H1 (cell line): ENCODE measurements around the gene JAG1. TPM values are rescaled to one million over a fixed set of nuclear protein-coding genes. Genes with fewer than 3 reads are reported as not detected.

ENCODE experiments used
- CTCF ChIA-PET: fragments of 300-600 bp; sonication (Branson Sonifier 250); formaldehyde crosslinking; loops from one replicate; lab custom pipeline; 2021; ENCODE audit not compliant: partially characterized antibody; lab: Charles Lee
- POLR2A ChIA-PET: fragments of 300-600 bp; sonication (Branson Sonifier 250); formaldehyde crosslinking; loops from one replicate; lab custom pipeline; 2021; ENCODE audit warnings: inconsistent platforms; ENCODE audit not compliant: partially characterized antibody; lab: Charles Lee
- DNase-seq, 2 experiments: peaks; one replicate each; pipeline versions ENCODE4 v3.0.0 to v3.0.0-alpha.2; 2010 to 2022; ENCODE audit warnings: low spot score in 2 of 2, low read depth in 1 of 2, mixed read lengths in 1 of 2
- FAIRE-seq: peaks from 2 replicates; lab custom pipeline; 2011; peaks lifted over from hg19 to GRCh38; lab: Jason Lieb, UNC
- H2AFZ ChIP-seq: 2 replicates; pipeline ENCODE4 v1.8.1; 2012; ENCODE audit warnings: low read length, inconsistent platforms
- H2AK5ac ChIP-seq: 2 replicates; pipeline ENCODE4 v1.6.1; 2013; ENCODE audit warnings: low read depth, low read length
- H2BK120ac ChIP-seq: replicated peaks from 2 replicates; pipeline ENCODE3; 2013; ENCODE audit warnings: low read depth, low read length, inconsistent platforms
- H2BK12ac ChIP-seq: 2 replicates; pipeline ENCODE4 v1.6.1; 2013; ENCODE audit warnings: low read depth, low read length
- H2BK15ac ChIP-seq: 2 replicates; pipeline ENCODE4 v1.6.1; 2013; ENCODE audit warnings: low read length
- H2BK20ac ChIP-seq: 2 replicates; pipeline ENCODE4 v1.6.1; 2013; ENCODE audit warnings: low read length
- H2BK5ac ChIP-seq: 2 replicates; pipeline ENCODE4 v1.6.1; 2013; ENCODE audit warnings: low read depth, low read length
- H3K14ac ChIP-seq: 2 replicates; pipeline ENCODE4 v1.6.1; 2013; ENCODE audit warnings: inconsistent platforms; ENCODE audit not compliant: insufficient read length
- H3K18ac ChIP-seq: 2 replicates; pipeline ENCODE4 v1.6.1; 2013; ENCODE audit warnings: low read length; ENCODE audit errors: extremely low read depth
- H3K23ac ChIP-seq: 2 replicates; pipeline ENCODE4 v1.6.1; 2013; ENCODE audit warnings: inconsistent platforms; ENCODE audit not compliant: insufficient read length
- H3K23me2 ChIP-seq: 2 replicates; pipeline ENCODE4 v1.6.1; 2013; ENCODE audit warnings: low read depth, low read length
- H3K27ac ChIP-seq: 2 replicates; pipeline ENCODE4 v1.6.1; 2011; ENCODE audit warnings: low read depth, low read length, inconsistent platforms
- H3K27me3 ChIP-seq, 4 experiments: replicated peaks in 1 of 4; 1 replicate in 1 of 4; 2 replicates in 3 of 4; pipeline versions ENCODE4 v1.6.1 to v1.8.1; 2011 to 2013; ENCODE audit warnings: low read length in 3 of 4, mild to moderate bottlenecking in 3 of 4, inconsistent platforms in 2 of 4, mixed read lengths in 2 of 4, moderate library complexity in 1 of 4; ENCODE audit not compliant: control insufficient read depth in 3 of 4, insufficient read depth in 3 of 4; ENCODE audit errors: extremely low read depth in 1 of 4
- H3K36me3 ChIP-seq, 4 experiments: 2 replicates each; pipeline versions ENCODE4 v1.6.1 to v1.8.1; 2011 to 2013; ENCODE audit warnings: mild to moderate bottlenecking in 4 of 4, low read length in 3 of 4, moderate library complexity in 2 of 4, control low read depth in 1 of 4, inconsistent platforms in 1 of 4; ENCODE audit not compliant: insufficient read depth in 4 of 4, control insufficient read depth in 2 of 4
- H3K4ac ChIP-seq: replicated peaks from 2 replicates; pipeline ENCODE3; 2013; ENCODE audit warnings: low read length, low read depth, mixed read lengths, inconsistent platforms; ENCODE audit not compliant: insufficient read length
- H3K4me1 ChIP-seq, 4 experiments: replicated peaks in 1 of 4; 1 replicate in 1 of 4; 2 replicates in 3 of 4; pipeline versions ENCODE4 v1.6.1 to v1.8.1; 2011 to 2013; ENCODE audit warnings: low read length in 3 of 4, inconsistent platforms in 2 of 4, mixed read lengths in 1 of 4; ENCODE audit not compliant: insufficient read depth in 4 of 4, control insufficient read depth in 3 of 4
- H3K4me2 ChIP-seq, 2 experiments: 2 replicates each; pipeline versions ENCODE4 v1.6.1 to v1.8.1; 2011 to 2013; ENCODE audit warnings: low read depth in 2 of 2, low read length in 2 of 2, control low read depth in 1 of 2, inconsistent platforms in 1 of 2, mild to moderate bottlenecking in 1 of 2; ENCODE audit not compliant: insufficient read depth in 1 of 2
- H3K4me3 ChIP-seq, 4 experiments: fragments of 200-600, 300-600 bp in 1 of 4; sonication (generic), shearing (Covaris generic), sonication (Bioruptor Twin) in 1 of 4; 2 replicates each; pipeline versions ENCODE4 v1.5.1 to v1.8.1; 2011 to 2016; ENCODE audit warnings: low read length in 4 of 4, low read depth in 3 of 4, control low read depth in 2 of 4, inconsistent platforms in 2 of 4, mild to moderate bottlenecking in 2 of 4, mixed read lengths in 1 of 4, moderate library complexity in 1 of 4; ENCODE audit not compliant: insufficient read depth in 2 of 4; ENCODE audit errors: extremely low read depth in 1 of 4
- H3K56ac ChIP-seq: replicated peaks from 2 replicates; pipeline ENCODE3; 2013; ENCODE audit warnings: low read depth, mild to moderate bottlenecking, mixed read lengths, low read length, inconsistent platforms; ENCODE audit not compliant: insufficient read length
- H3K79me1 ChIP-seq: 2 replicates; pipeline ENCODE4 v1.6.1; 2013; ENCODE audit warnings: low read depth, low read length, control low read depth
- H3K79me2 ChIP-seq, 2 experiments: 2 replicates each; pipeline versions ENCODE4 v1.6.1 to v1.8.1; 2012 to 2013; ENCODE audit warnings: low read length in 2 of 2, mild to moderate bottlenecking in 2 of 2, inconsistent platforms in 1 of 2; ENCODE audit not compliant: insufficient read depth in 2 of 2, control insufficient read depth in 1 of 2
- H3K9ac ChIP-seq, 4 experiments: replicated peaks in 1 of 4; 1 replicate in 1 of 4; 2 replicates in 3 of 4; pipeline versions ENCODE4 v1.6.1 to v1.8.1; 2011 to 2013; ENCODE audit warnings: low read depth in 3 of 4, low read length in 3 of 4, control low read depth in 2 of 4, mild to moderate bottlenecking in 2 of 4, moderate library complexity in 2 of 4, inconsistent platforms in 1 of 4; ENCODE audit errors: extremely low read depth in 1 of 4
- H3K9me3 ChIP-seq, 2 experiments: 2 replicates each; pipeline versions ENCODE4 v1.6.1 to v1.8.1; 2012 to 2013; ENCODE audit warnings: mild to moderate bottlenecking in 2 of 2, moderate library complexity in 2 of 2, control low read depth in 1 of 2, inconsistent platforms in 1 of 2, low read depth in 1 of 2, low read length in 1 of 2, mixed read lengths in 1 of 2; ENCODE audit not compliant: insufficient read depth in 2 of 2
- H4K20me1 ChIP-seq, 2 experiments: replicated peaks in 1 of 2; 2 replicates each; pipeline versions ENCODE3 to v1.8.1; 2011 to 2013; ENCODE audit warnings: inconsistent platforms in 2 of 2, low read length in 2 of 2, mild to moderate bottlenecking in 1 of 2; ENCODE audit not compliant: insufficient read depth in 2 of 2, control insufficient read depth in 1 of 2
- H4K5ac ChIP-seq: 2 replicates; pipeline ENCODE4 v1.6.1; 2013; ENCODE audit warnings: low read length, low read depth, mixed read lengths, inconsistent platforms; ENCODE audit not compliant: insufficient read length
- H4K8ac ChIP-seq: 2 replicates; pipeline ENCODE4 v1.8.0; 2013; ENCODE audit warnings: mild to moderate bottlenecking, moderate library complexity, low read length, inconsistent platforms; ENCODE audit not compliant: insufficient read depth; ENCODE audit errors: extremely low read depth
- H4K91ac ChIP-seq: replicated peaks from 2 replicates; pipeline ENCODE3; 2013; ENCODE audit warnings: low read length, mixed read lengths, inconsistent platforms; ENCODE audit not compliant: insufficient read length
- BRCA1 ChIP-seq: IDR thresholded peaks from 2 replicates; pipeline ENCODE4 v1.6.1; 2012; ENCODE audit warnings: low read depth, low read length, improper control_type of control experiment
- CBX8 ChIP-seq: fragments of 300-800, 300-1000 bp; sonication (generic); IDR thresholded peaks from 2 replicates; pipeline ENCODE4 v1.7.1; 2016; ENCODE audit warnings: low read depth, low read length, borderline replicate concordance
- CEBPB ChIP-seq: IDR thresholded peaks from 2 replicates; pipeline ENCODE4 v1.6.1; 2012; ENCODE audit warnings: low read depth, low read length
- CHD1 ChIP-seq: IDR thresholded peaks from 2 replicates; pipeline ENCODE4 v1.6.1; 2012; ENCODE audit warnings: low read depth, low read length, improper control_type of control experiment
- CTBP2 ChIP-seq: IDR thresholded peaks from 2 replicates; pipeline ENCODE4 v1.7.0; 2011; ENCODE audit warnings: borderline replicate concordance, mild to moderate bottlenecking, moderate library complexity, mixed read lengths, low read length; ENCODE audit not compliant: insufficient read depth, insufficient read length
- HDAC6 ChIP-seq: IDR thresholded peaks from one replicate; pipeline ENCODE4 v1.7.1; 2012; ENCODE audit warnings: low read depth, mild to moderate bottlenecking, inconsistent platforms, low read length, moderate library complexity
- KDM4A ChIP-seq: IDR thresholded peaks from one replicate; pipeline ENCODE4 v1.7.1; 2012; ENCODE audit warnings: low read depth, mild to moderate bottlenecking, moderate library complexity, low read length, inconsistent platforms; ENCODE audit not compliant: severe bottlenecking
- SIN3A ChIP-seq, 2 experiments: IDR thresholded peaks in 1 of 2; conservative IDR thresholded peaks in 1 of 2; 2 replicates each; pipeline ENCODE4 v1.6.1; 2011 to 2012; ENCODE audit warnings: low read length in 2 of 2, improper control_type of control experiment in 1 of 2, low read depth in 1 of 2, mild to moderate bottlenecking in 1 of 2
- SIX5 ChIP-seq: IDR thresholded peaks from 2 replicates; pipeline ENCODE4 v1.6.1; 2011; ENCODE audit warnings: mild to moderate bottlenecking, low read depth, low read length
- SRF ChIP-seq: IDR thresholded peaks from 2 replicates; pipeline ENCODE4 v1.6.1; 2011; ENCODE audit warnings: mild to moderate bottlenecking, low read depth, low read length, moderate library complexity
- TAF7 ChIP-seq: optimal IDR thresholded peaks from 2 replicates; pipeline ENCODE3; 2011; ENCODE audit warnings: low read depth, mild to moderate bottlenecking, inconsistent platforms, low read length, moderate library complexity, borderline replicate concordance
- WGBS, 2 experiments: shearing (Covaris generic) in 1 of 2; methylation state at CpG; one replicate each; pipeline versions ENCODE4 v1.1.6 to v1.1.7; 2013 to 2015; ENCODE audit warnings: low lambda C conversion rate in 2 of 2, mixed read lengths in 2 of 2, inconsistent platforms in 1 of 2, low coverage in 1 of 2, missing lambda C conversion rate in 1 of 2; ENCODE audit not compliant: insufficient replicate concordance in 2 of 2, insufficient coverage in 1 of 2, insufficient read length in 1 of 2; ENCODE audit errors: extremely low coverage in 1 of 2, missing lambda C conversion rate in 1 of 2; 5-methylcytosine and 5-hydroxymethylcytosine counted together
- polyA plus RNA-seq, 7 experiments: library from polyadenylated mRNA; depleted of rRNA in 3 of 7; stranded (reverse) in 5 of 7; unstranded in 2 of 7; fragments of >200 nt in 5 of 7; fragments of 200-250 nt in 2 of 7; gene quantifications; 1 replicate in 5 of 7; 2 replicates in 1 of 7; 4 replicates in 1 of 7; pipeline versions ENCODE4 v1.2.1 to v1.2.3, GENCODE V29; 2011 to 2013; ENCODE audit warnings: missing spikeins in 2 of 7, mixed read lengths in 2 of 7
- total RNA-seq: library from RNA; stranded (reverse); fragmentation: NEBNext Ultra II Directional; extraction: Animal tissue kit (Norgen Biotek cat#: 25700); gene quantifications from 2 replicates; pipeline ENCODE4 v1.2.1, GENCODE V29; 2021
- TF ChIP-seq, protein P1 (sequence below): IDR thresholded peaks from 2 replicates; pipeline ENCODE4 v1.6.1; 2011; ENCODE audit warnings: low read length, improper control_type of control experiment
- TF ChIP-seq, protein P2 (sequence below): IDR thresholded peaks from 2 replicates; pipeline ENCODE4 v1.6.1; 2012; ENCODE audit warnings: inconsistent platforms

JAG1 gene
- total and polyA plus RNA-seq, 2 of the 8 experiments (the other 6 are each of a cell fraction or from before 2014, with no cell fraction given) = 13.5 to 27.3 TPM

GRCh38 chr20:10645205-10645570 is 28.6 kb downstream of the JAG1 start:
- Histone ChIP-seq H2BK20ac (no peak overlapping the region), H3K27me3 (no peaks in the 10 kb centered on the region), H3K4me2 (no peak overlapping the region), H2AFZ (no peak overlapping the region), H4K20me1 (peaks cover 1 to 12% of the 10 kb centered on the region in 2 experiments), H2BK12ac (no peak overlapping the region), H4K91ac (no peak overlapping the region), H2AK5ac (no peak overlapping the region), H3K79me1 (no peaks in the 10 kb centered on the region), H2BK120ac (no peak overlapping the region), H3K9me3 (no peaks in the 10 kb centered on the region), H4K8ac (no peak overlapping the region), H3K36me3 (peaks cover 40 to 100% (median 86%) of the 10 kb centered on the region in 4 experiments), H3K9ac (no peak overlapping the region), H3K56ac (no peak overlapping the region), H4K5ac (no peak overlapping the region), H3K18ac (no peak overlapping the region), H2BK5ac (no peak overlapping the region), H3K27ac (no peak overlapping the region), H3K14ac (no peak overlapping the region), H3K4ac (no peak overlapping the region), H2BK15ac (no peak overlapping the region), H3K4me3 (no peak overlapping the region), H3K23me2 (no peaks in the 10 kb centered on the region), H3K23ac (no peak overlapping the region), H3K4me1 (peaks cover 4 to 17% (median 8%) of the 10 kb centered on the region in 4 experiments; a peak in 6 of 7 replicates), H3K79me2 (peaks cover 0 to 2% of the 10 kb centered on the region in 2 experiments; a peak in 1 of 4 replicates)
- POLR2A ChIA-PET = no interaction called here
- TF ChIP-seq, protein P1, sequence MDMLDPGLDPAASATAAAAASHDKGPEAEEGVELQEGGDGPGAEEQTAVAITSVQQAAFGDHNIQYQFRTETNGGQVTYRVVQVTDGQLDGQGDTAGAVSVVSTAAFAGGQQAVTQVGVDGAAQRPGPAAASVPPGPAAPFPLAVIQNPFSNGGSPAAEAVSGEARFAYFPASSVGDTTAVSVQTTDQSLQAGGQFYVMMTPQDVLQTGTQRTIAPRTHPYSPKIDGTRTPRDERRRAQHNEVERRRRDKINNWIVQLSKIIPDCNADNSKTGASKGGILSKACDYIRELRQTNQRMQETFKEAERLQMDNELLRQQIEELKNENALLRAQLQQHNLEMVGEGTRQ = no peak
- TF ChIP-seq TAF7 = no peak
- TF ChIP-seq BRCA1 = no peak
- TF ChIP-seq SIN3A (conservative IDR thresholded peaks at IDR 0.05 in 1 of 2, IDR thresholded peaks at IDR 0.05 in 1 of 2; ENCODE audit: low read depth in 1 of 2, low read length in 2 of 2) = no peak
- TF ChIP-seq SRF = no peak
- TF ChIP-seq KDM4A = no peak
- TF ChIP-seq, protein P2, sequence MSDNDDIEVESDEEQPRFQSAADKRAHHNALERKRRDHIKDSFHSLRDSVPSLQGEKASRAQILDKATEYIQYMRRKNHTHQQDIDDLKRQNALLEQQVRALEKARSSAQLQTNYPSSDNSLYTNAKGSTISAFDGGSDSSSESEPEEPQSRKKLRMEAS = no peak
- no peak for TF ChIP-seq CHD1
- TF ChIP-seq CEBPB = no peak
- TF ChIP-seq CTBP2 = no peak
- TF ChIP-seq HDAC6 = no peak
- no peak for TF ChIP-seq SIX5
- no peak for TF ChIP-seq CBX8
- FAIRE-seq = no peak
- WGBS, 2 experiments = 90% methylated on average over 10 of the region's 10 CpGs; no CpG with 5 or more reads in 1 of the 2 experiments
- CTCF ChIA-PET = no interaction called here
- no peak for DNase-seq
